ENCODE results near the gene L3MBTL1.
"Not testable (repeated sequence)": the region's sequence is repeated elsewhere in the genome, so short reads cannot be mapped to it uniquely, and the experiment has no call there.

L3MBTL1 gene

GRCh38 chr20:43507150-43508080, at the start of gene L3MBTL1:
Gene L3MBTL1 (plus strand): TSS chr20:43507697. CDS start chr20:43513504, 5,807 bp downstream.
- peak; percentile 77 for DNase-seq

GRCh38 chr20:43458422-43458924, 49.0 kb upstream of the L3MBTL1 start:
- DNase-seq, result no peak

DNA sequence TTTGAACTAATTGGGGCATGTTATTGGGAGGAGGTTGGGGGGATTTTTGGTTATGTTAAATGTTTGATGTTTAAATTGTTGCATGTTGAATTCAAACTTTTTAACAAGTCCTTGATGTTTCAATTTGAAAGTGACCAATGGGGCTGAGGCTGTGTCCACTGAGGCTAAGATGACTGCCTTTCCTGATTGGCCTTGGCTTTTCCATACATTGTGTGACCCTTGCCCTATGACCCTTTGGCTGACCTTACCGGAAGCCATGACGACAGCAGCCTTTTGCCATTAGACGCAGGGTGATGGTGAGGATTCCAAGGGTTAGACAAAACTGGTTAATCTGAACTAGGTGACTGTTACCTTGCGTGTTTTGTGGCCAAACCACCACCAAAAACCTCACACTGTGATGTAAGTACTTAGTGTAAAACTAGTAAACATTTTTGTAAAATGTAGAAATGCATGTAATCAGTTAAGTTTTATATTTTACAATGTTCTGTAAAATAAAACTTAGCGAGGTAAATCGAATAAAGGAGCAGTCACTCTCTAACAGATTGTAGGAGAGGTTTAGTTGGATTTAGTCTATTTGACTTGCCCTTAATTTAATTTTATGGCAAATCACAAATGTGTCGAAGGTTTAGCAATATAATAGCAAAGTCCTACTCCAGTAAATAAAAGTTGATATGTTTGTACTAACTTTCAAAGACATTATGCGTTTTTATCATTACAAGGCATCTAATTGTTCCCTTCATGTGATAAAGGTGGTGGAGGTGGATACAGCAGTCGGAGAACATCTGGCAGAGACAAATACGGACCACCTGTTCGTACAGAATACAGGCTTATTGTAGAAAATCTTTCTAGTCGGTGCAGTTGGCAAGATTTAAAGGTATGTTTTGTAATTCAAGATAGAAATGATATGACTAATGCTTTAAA, 48.2 kb upstream of the L3MBTL1 start:
- DNase-seq, result peak; percentile 61

- no peak for DNase-seq
These were observed 47.2 kb upstream of the L3MBTL1 start for GRCh38 chr20:43460172-43460829.

- no peak for DNase-seq
These were observed 46.7 kb upstream of the L3MBTL1 start for GRCh38 chr20:43460830-43461200.

GRCh38 chr20:43461894-43462659, 45.4 kb upstream of the L3MBTL1 start:
- no peak for DNase-seq

DNA sequence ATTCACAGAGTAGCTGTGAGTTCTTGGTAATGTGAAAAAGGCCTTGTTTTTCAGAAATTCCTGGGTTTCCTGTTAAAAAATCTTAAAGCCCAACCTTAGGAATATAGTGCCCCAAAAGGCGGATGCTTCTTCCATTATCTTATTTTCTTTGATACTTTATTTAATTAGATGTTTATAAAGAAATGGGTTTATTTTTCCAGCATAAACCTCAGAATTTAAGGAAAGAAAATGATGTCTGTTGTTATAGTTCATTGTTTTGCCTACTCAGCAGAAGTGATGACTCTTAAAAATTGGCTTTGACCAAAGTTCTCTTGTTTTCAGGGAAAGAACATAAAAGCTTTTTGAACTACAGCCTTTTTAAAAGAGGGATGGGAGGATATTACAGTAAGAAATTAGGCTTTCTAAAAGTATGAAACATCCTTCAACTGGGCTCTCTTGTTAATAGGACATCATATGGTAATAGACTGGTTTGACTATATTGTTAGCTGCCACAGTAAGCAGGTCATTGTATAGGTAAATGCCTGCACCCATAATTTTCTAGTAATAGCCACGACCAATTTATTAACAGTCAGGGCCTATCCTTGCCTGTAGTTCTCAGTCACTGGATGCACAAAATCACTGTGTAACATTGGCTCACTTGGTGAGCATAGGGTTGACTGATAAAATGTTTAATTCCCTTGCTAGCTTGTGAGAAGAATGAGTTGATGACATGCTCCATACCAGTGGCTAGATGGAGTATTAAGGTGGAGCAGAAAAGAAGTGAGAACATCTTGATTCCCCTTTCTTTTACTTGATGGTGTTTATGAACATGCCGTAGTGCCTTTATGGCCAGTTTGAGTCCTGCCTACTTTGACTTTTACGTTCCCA, 44.6 kb upstream of the L3MBTL1 start:
- no peak for DNase-seq

- DNase-seq, result no peak
These were observed 43.8 kb upstream of the L3MBTL1 start for GRCh38 chr20:43463527-43464218.

GRCh38 chr20:43464219-43464790, 43.2 kb upstream of the L3MBTL1 start:
- no peak for DNase-seq

DNA sequence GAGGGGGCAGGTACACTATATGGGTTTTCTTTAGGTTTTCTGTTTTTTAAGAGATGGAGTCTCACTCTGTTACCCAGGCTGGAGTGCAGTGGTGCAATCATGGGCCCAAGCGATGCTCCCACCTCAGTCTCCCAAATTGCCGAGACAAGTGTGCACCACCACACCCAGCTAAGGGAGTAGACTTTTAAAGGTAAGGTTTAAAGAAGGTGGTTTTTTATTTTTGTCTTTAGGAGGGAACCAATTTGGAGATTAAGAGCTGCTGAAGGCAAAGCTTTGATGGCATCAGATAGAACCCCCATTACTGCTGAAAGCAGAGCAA, 41.9 kb upstream of the L3MBTL1 start:
- DNase-seq, result no peak

DNA sequence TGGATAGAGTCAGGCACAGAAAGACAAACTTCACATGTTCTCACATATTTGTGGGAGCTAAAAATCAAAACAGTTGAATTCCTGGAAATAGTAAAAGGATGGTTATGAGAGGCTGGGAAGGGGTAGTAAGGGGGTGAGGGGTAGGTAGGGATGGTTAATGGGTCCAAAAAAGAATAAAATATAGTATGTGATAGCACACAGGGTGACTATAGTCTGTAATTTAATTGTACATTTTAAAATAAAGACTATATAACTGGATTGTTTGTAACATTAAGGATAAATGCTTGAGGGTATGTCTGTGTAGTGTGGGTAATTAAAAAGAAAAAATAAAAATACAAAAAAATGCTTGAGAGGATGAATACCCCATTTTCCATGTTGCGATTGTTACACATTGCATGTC, 39.9 kb upstream of the L3MBTL1 start:
- DNase-seq, result no peak

- no peak for DNase-seq
These were observed 34.7 kb upstream of the L3MBTL1 start for GRCh38 chr20:43472671-43473380.

GRCh38 chr20:43473381-43473704, 34.2 kb upstream of the L3MBTL1 start:
- no peak for DNase-seq

DNA sequence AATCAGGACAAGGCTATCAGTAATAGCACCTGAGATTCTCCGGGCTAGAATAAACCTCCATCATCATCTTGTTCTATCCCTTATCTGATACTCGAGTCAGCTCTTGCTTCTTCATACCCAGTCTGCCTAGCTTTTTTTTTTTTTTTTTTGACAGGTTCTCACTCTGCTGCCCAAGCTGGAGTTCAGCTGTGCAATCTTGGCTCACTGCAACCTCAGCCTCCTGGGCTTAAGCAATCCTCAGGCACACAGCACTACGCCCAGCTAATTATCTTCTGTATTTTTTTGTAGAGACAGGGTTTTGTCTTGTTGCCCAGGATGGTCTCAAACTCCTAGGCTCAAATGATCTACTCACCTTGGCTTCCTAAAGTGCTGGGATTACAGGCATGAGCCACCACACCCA, 30.3 kb upstream of the L3MBTL1 start:
- DNase-seq, result no peak

DNA sequence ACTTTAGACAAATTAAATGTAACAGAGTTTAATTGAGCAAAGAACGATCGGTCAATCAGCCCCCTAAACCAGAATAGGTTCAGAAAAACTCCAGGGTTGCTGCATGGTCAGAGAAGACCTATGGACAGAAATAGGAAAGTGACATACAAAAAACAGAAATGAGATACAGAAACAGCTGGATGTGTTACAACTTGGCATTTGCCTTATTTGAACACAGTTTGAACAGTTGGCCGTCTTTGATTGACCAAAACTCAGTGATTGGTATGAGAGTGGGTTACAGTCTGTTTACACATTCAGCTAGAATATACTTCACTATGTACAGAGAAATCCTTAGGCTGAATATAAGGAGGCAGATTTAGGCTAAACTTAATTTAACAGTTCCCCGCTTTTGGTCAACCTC, 29.9 kb upstream of the L3MBTL1 start:
- no peak for DNase-seq

DNA sequence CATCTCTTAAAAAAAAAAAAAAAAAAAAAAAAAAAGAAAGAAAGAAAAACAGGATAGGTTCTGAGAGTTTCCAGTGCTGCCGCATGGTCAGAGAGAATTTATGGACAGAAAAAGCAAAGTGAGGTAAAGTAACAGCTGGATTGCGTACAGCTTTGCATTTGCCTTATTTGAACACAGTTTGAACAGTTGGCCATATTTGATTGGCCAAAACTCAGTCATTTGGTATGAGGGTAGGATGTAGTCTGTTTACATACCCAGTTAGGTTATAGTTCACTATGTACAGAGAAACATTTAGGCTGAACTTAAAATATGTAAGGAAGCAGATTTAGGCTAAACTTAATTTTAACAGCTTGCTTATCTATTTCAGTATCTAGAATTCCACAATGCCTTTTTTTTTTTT, 17.5 kb upstream of the L3MBTL1 start:
- no peak for DNase-seq

- no peak for DNase-seq
These were observed 15.4 kb upstream of the L3MBTL1 start for GRCh38 chr20:43492101-43492500.

GRCh38 chr20:43495388-43495787, 12.1 kb upstream of the L3MBTL1 start:
- no peak for DNase-seq

DNA sequence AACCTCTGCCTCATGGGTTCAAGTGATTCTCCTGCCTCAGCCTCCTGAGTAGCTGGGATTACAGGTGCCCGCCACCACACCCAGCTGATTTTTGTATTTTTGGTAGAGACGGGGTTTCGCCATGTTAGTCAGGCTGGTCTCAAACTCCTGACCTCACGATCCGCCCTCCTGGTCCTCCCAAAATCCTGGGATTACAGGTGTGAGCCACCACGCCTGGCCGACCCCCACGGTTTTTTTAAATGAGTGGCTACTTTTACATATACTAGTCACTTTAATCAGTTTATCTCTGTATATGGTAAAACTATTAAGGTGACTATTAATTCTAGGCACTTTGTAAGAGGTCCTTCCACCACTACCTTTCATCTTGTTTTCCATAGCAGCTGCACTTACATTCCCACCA, 5.5 kb upstream of the L3MBTL1 start:
- DNase-seq, result not testable (repeated sequence)

- no peak for DNase-seq
These were observed 1.3 kb upstream of the L3MBTL1 start for GRCh38 chr20:43506238-43506637.
